Lower leg skin (tissue), 4 donors: ENCODE measurements around the gene CLECL1. TPM values are rescaled to one million over a fixed set of nuclear protein-coding genes. Genes with fewer than 3 reads are reported as not detected.
"Not testable (repeated sequence)": the region's sequence is repeated elsewhere in the genome, so short reads cannot be mapped to it uniquely, and the experiment has no call there.

Experiments
- DNase-seq, 2 donors: peaks; one replicate each; pipeline ENCODE4 v3.0.0-alpha.2; 2019; ENCODE audit warnings: low spot score in 2 of 2
- H3K4me3 ChIP-seq: fragments of 200-600 bp; sonication (generic); 2 replicates; pipeline ENCODE4 v1.5.1; 2017; ENCODE audit warnings: mild to moderate bottlenecking, low read depth; ENCODE audit not compliant: poor library complexity, severe bottlenecking
- CTCF ChIP-seq, 3 donors: fragments of 450-650 bp; IDR thresholded peaks; one replicate each; pipeline ENCODE4 v1.5.1; 2016; ENCODE audit warnings: antibody characterized with exemption in 3 of 3, mild to moderate bottlenecking in 3 of 3, moderate library complexity in 2 of 3
- POLR2A ChIP-seq, 2 donors: fragments of 450-650 bp; IDR thresholded peaks; one replicate each; pipeline ENCODE4 v1.6.1; 2016 to 2017; ENCODE audit warnings: antibody characterized with exemption in 2 of 2, mild to moderate bottlenecking in 1 of 2, moderate library complexity in 1 of 2
- WGBS, 2 donors: methylation state at CpG; one replicate each; pipeline ENCODE4 v1.1.5; 2018; 5-methylcytosine and 5-hydroxymethylcytosine counted together
- intact Hi-C: fragments of 100-400 bp; cut with DNase I; formaldehyde crosslinking; loops from one replicate; pipeline ENCODE4 v1.15.0; 2023; ENCODE audit warnings: low total_unique reads
- total RNA-seq, 4 donors: library from RNA; depleted of rRNA; stranded (reverse); fragments of >200 nt; gene quantifications; one replicate each; pipeline ENCODE4 v1.1.0, GENCODE V29; 2016

The CLECL1 gene
- total RNA-seq, 4 donors from 2014 or later = not detected

- intact Hi-C loops = no loop called here
- WGBS, 2 donors = 85 to 87% methylated on average over 4 of the region's 4 CpGs
- TF ChIP-seq POLR2A (IDR thresholded peaks at IDR 0.05) = no peak
- TF ChIP-seq CTCF (IDR thresholded peaks at IDR 0.05) = no peak
- no peak overlapping the region for H3K4me3 ChIP-seq
- no peak for DNase-seq
These were observed 8.8 kb upstream of the CLECL1 start for GRCh38 chr12:9741726-9742125.

- 78 to 84% methylated on average over 7 of the region's 7 CpGs for WGBS, 2 donors
- intact Hi-C loops = no loop called here
- DNase-seq = no peak
- no peak overlapping the region for H3K4me3 ChIP-seq
- TF ChIP-seq CTCF (IDR thresholded peaks at IDR 0.05) (no peak), POLR2A (IDR thresholded peaks at IDR 0.05) (no peak)
These were observed 7.3 kb upstream of the CLECL1 start for GRCh38 chr12:9740106-9740750.

DNA sequence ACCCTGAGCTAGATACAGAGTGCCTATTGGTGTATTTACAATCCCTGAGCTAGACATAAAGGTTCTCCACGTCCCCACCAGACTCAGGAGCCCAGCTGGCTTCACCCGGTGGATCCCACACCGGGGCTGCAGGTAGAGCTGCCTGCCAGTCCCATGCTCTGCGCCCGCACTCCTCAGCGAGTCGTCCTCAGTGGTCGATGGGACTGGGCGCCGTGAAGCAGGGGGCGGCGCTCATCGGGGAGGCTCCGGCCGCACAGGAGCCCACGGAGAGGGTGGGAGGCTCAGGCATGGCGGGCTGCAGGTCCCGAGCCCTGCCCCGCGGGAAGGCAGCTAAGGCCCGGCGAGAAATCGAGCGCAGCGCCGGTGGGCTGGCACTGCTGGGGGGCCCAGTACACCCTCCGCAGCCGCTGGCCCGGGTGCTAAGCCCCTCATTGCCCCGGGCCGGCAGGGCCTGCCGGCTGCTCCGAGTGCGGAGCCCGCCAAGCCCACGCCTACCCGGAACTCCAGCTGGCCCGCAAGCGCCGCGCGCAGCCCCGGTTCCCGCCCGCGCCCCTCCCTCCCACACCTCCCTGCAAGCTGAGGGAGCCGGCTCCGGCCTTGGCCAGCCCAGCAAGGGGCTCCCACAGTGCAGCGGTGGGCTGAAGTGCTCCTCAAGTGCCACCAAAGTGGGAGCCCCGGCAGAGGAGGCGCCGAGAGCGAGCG, 6.7 kb upstream of the CLECL1 start:
- WGBS, 2 donors = 79 to 95% methylated on average over 30 to 36 of the region's 54 CpGs
- intact Hi-C loops, DNase-seq, H3K4me3 ChIP-seq: not testable (repeated sequence)

GRCh38 chr12:9738905-9739304, 6.0 kb upstream of the CLECL1 start:
- WGBS, 2 donors = 78 to 94% methylated on average over 14 of the region's 14 CpGs
- intact Hi-C loops, DNase-seq, H3K4me3 ChIP-seq: not testable (repeated sequence)

DNA sequence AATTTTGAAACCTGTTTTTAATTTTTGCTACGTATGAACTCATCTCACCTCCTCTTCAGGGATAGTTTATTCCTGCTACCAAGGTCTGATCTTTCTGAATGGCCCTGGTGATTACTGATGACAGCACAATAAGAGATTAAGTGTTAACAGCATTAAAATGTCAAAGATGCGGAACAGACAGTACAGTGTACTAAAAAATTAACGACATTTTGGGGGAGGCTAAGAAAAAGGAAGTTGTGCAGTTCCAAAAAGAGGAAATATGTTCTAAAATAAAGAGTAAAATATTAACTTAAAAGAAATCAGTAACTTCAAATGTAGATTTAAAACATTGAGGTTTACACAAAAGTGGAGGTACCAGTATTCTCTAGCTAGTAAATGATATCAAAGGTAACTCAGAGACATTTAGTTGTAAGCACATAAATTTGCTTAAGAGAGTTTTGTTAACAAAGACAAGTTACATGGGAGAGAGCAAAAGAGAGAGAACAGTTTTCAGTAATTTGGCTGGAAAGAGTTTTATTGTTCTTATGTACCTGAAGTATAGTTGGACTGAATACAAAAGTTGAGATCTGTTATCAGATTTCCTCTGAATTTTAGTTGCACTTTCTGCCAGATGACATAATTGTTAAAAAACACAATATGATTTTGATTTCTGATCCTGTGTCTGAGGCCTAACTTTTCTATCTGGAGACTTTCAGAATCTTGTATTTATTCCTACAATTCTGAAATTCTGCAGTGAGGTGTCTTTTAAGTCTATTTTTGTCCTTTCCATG, 4.2 kb upstream of the CLECL1 start:
- WGBS, 2 donors = 53 to 58% methylated on average over 3 of the region's 3 CpGs
- intact Hi-C loops = no loop called here

GRCh38 chr12:9735601-9736000, 2.7 kb upstream of the CLECL1 start:
- TF ChIP-seq CTCF (IDR thresholded peaks at IDR 0.05) (no peak), POLR2A (IDR thresholded peaks at IDR 0.05) (no peak)
- DNase-seq = no peak
- intact Hi-C loops = no loop called here
- H3K4me3 ChIP-seq = no peak overlapping the region
- WGBS, 2 donors = 86 to 90% methylated on average over 3 of the region's 3 CpGs

More for the DNA sequence above, 4.2 kb upstream of the CLECL1 start:
- no peak for TF ChIP-seq CTCF (IDR thresholded peaks at IDR 0.05)
- no peak for DNase-seq
- H3K4me3 ChIP-seq = no peak overlapping the region
